Stimulated activated CD8-positive, alpha-beta memory T cell treated with anti-CD3 and anti-CD28 coated beads, Interleukin-7, amount 100 ng/mL, for 1 hour (primary cell): ENCODE measurements around the gene DIPK1B.

ENCODE experiments used
- DNase-seq, 2 donors: peaks; one replicate each; pipeline ENCODE4 v3.0.0-alpha.2; 2020; ENCODE audit warnings: low read depth in 2 of 2

The DIPK1B gene

DNA sequence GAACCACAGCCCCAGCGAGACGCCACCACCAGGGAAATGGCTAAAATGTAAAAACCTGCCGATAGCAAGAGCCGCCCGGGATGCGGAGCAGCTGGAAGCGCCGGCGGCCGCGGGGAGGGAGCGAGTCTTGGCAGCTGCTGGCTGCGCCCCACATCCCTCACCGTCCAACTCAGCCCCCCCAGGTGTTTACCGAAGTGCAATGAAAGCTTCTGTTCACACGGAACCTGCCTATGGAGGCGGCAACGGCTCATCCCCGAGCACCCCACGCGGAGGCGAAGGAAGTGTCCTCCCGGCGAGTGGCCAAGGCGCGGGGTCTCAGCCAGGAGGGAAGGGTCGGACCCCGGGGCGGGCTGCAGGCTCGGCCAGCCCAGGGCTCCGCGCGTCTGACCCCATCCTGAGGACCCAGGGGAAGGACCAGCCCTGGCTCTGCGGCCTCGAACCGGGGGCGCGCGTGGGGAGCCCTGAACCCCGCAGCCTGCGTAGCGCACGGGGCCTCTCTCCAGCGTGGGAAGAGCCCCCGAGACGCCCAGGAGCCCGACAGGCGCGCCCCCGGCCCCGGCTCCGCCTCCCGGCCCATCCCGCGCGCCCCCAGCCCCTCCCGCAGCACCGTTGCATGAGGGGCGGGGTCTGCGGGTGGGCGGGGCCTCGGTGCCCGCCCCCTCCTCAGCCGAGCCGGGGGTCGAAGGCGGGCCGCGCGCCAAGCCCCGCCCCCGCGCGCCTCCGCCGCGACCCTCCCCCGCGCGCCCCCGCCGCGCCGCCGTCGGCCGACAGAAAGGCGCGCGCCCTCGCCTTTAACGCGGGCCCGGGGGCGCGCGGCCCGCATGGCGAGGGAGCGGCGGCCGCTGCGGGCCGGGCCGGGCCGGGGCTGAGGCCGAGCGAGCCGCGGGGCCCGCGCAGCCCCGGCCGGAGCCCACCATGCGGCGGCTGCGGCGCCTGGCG is at the start of gene DIPK1B:
TSS of gene DIPK1B (plus strand) at position 822 of the 939 bp plus-strand sequence. CDS start at position 916, 94 bp downstream.
- DNase-seq: no peak

DNA sequence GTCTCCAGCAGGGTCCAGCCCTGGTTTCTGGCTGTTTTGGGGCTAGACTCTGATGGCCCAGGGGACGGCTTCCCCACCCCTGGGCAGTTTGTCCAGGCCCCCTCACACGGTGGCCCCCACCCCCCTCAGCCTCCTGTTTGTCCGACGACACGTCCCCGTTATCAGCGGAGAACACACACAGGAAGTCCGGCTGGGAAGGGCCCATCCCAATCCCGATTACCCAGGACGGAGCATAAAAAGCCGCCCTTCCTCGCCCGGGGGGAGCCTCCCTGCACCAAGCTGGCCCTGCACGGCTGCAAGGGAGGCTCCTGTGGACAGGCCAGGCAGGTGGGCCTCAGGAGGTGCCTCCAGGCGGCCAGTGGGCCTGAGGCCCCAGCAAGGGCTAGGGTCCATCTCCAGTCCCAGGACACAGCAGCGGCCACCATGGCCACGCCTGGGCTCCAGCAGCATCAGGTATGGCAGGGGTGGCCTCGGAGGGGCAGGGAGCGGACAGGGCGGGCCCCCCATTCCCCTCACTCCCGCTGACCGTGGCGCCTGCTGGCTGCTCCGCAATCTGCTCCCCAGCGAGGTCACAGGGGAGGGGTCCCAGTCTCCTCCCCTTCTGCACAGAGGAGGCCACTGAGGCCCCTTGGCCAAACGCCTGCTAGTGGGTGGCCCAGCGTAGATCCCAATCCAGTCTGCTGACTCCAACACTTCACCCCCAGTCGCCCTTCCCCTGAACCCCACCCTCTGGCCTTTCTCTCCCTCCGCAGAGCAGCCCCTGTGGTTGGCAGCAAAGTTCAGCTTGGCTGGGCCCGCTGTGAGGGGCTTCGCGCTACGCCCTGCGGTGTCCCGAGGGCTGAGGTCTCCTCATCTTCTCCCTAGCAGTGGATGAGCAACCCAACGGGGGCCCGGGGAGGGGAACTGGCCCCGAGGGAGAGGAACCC is 49.5 kb upstream of the DIPK1B start, which contains the start of gene EGFL7:
TSS of gene EGFL7 (plus strand) at position 261 of the 926 bp plus-strand sequence. CDS start 5,367 bp downstream, outside the sequence.
- no peak for DNase-seq

DNA sequence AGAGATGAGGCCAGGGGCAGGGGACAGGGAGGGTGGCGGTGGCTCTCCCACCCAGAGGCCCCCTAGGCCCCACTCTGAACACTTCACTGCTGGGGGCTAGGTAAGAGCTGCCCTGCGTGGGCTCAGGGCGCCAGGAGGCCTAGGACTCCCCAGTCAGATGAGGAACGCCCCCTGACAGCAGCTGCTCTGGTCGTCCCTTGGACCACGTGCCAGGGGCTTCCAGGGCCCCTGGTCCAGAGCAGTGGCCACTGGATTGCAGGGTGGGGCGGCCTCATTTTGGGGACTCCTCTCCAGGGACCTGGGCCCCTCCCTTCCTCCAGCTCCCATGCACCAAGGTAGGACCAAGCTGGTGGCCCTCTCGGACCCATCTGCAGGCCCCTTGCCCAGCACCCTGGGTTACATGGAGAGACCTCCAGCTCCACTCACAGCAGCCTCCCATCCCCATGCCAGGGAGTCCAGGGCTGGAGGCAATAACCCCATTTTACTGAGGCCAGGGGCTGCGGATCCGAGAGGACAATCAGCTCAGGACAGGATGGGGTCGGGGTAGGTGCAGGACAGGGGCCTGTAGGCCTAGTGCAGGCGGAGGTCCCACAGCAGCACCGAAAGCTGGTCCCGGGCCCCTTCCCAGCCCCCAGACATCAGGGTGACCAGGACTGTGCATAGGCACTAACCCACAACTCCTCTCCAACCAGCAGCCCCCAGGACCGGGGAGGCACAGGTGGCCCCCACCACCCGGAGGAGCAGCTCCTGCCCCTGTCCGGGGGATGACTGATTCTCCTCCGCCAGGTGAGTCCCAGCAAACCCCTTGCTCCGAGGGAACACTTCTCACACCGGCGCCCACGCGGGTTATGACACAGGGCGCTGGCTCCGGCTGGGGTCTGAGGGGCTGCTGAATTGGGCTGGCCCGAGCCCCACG is 48.1 kb upstream of the DIPK1B start:
- DNase-seq: no peak

DNA sequence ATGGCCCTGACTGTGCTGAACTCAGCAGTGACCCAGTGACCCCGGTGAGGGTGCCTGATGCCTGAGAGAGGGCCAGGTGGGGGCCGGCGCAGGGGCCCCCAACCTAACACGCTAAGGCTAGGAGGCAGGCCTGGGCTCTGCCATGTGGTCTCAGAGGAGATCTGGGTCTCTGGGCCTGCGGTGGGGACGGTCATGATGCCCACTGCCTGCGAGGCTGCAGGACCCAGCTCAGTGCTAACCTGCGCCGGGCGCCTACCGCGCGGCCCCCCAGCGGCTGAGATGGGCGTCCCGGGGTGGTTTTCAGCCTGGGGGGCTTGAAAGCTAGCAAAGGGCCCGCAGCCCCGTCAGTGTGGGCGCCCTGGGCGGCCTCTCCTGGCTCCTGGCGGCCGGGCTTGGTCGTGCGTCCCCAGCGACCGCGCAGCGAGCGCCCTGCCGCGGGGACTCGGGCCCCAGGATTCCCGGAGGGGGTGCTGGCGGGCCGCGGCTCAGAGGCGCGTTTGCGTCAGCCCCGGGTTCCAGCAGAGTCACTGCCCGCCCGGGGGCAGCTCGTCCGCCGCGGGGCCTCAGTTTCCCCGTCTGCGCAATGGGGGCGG is 47.2 kb upstream of the DIPK1B start:
- DNase-seq: no peak

DNA sequence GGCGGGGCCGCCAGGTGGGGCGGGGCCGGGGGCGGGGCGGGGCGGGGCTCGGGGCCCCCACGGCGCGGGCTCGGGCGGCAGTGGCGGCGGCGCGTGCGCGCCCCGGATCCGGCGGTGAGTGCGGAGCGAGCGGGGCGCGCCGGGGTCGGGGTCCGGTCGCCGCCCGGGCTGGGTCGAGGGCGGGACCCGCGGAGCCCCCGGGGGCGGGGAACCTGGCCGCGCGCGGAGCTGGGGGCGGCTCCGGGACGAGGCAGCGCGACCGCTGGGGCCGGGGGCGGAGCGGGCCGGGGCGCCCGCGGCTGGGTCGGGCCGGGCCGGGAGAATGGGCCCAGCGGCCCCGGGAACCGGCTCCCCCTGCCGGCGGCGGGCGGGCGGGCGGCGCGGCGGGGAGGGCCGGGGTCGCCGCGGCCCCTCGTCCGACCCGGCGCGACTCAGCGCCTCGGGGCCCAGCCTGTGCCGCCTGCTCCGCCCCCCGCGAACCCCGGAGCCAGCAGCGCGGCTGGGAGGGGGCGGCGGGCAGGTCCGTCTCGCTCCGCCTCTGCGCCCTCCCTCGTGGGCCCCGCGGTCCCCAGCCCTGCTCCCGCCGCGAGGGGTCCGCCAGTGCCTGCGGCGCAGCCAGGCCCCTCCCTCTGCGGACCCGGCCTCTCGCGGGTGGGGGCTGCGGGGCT is 46.5 kb upstream of the DIPK1B start:
- no peak for DNase-seq

DNA sequence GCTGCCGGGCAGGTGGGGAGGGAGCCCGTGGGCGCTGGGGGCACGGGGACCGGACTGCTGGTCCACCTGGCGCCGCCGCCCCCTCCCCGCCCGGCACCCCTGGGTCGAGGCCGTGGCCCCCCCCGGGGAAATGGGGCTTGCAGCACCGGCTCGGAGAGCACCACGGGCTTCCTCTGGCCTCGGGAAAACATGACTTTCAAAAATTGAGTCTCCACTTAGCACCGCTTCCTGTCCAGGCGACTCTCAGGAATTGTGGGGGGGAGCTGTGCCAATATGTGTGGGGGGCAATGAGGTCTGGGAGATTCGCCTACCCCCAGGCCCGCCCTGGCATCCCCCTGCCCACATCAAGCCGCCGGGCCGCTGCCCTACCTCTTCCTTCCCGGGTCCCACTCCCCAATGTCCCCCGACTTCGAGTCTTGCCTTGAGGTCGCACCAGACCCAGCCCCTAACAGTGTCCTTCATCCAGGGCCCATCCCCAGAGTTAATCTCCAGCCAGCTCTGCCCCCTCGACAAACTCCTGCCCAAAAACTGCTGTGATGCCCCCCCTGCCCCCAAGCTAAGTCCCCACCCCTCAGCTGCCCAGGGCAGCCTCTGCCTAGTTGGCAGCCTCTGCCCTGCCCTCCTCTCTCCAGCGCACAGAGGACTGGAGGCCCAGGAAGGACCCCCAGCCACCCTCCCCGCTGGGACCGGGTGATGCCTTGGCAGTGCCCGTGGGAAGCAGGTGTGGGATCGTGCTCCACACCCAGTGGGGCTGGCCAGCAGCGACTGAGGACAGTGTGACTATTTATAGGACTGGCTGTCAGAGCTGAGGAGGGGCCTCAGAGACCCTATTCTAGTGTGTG is 45.8 kb upstream of the DIPK1B start:
- no peak for DNase-seq

DNA sequence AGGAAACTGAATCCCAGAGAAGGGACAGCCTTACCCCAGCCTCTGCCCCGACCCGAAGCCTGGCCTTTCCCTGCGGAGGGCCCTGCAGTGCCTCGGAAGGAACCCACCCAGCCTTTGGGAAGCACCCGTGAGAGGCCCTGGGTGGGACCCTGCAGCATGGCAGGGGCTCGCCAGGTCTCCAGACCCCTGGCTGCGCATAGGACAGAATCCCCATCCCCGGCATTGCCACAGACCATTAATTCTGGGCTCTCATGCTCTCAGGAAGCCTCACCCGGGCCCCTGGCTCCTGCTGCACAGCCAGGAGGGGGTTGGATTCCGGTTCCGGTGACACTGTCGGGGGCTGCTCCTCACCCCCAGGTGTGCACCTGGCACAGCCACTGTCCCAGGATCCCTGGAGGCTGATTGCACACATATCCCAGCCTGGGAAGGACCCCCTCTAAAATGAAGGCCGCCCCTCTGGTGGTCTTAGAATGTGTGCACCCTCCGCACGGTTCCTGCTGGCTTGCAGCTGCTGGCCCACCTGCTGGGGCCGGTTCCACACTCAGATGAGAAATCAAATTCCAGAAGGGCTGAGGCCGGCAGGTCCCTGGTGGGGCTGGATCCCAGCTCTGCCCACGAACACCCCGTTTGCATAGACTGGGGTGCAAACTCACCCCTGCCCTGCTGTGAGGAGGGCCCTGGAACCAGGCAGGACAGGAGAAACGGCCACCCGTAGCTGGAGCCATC is 45.0 kb upstream of the DIPK1B start:
- DNase-seq: no peak

DNA sequence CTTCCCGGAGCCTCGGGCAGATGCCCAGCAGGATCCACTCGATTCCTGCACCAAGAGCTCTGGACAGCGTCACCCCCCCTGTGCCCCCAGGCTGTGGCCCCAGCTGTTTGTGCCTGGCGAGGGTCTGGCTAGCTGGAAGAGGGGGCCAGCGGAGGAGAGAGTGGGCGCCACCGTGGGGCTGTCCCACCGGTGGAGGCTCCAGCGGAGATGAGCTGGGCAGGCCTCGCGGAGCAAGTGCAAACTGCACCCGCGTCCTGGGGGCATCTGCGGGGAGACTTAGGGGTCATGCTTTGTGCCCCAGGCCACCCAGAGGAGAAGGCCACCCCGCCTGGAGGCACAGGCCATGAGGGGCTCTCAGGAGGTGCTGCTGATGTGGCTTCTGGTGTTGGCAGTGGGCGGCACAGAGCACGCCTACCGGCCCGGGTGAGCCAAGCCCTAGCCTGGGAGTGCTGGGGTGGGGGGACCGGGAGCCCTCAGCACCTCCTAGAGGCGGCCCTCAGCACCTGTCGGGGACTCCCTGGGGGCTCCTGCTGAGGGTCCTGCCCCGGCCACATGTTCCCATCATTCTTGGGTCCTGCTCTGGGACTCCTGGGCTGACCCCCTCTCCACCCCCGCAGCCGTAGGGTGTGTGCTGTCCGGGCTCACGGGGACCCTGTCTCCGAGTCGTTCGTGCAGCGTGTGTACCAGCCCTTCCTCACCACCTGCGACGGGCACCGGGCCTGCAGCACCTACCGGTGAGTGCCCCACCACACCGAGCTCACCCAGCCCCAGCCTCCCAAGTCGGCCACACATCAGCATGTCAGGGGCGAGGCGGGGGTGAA is 44.2 kb upstream of the DIPK1B start:
- no peak for DNase-seq

DNA sequence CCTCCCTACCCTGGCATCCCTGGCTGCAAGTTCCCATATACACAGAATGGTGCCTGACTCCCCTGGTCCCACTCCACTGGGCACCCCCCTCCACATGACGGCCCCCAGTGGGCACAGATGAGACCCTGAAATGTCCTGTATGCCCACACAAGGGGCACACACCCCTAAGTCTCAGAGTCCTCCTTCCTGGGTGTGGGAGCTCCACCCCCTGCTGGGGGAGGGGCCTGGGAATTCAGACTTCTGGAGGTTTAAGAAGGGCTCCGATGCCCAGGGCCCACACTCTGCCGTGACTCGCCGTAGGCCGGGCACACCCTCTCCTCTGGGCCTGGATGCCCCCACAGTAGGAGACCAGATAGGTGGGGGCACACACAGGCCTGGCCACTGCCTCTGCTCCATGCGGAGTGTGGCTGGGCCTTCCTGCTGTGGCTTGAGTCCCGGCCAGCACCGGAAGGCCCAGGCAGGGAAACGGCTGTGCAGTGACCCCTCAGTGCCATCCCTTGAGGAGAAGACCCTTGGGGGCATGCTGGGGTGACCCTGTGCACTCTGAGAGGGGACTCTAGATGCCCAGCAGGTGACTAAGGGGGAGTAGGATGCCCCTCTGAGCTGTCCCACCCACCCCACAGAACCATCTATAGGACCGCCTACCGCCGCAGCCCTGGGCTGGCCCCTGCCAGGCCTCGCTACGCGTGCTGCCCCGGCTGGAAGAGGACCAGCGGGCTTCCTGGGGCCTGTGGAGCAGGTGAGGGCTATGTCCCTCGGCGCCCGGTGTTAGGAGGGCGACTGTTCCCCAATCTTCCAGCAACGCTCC is 43.2 kb upstream of the DIPK1B start:
- no peak for DNase-seq

DNA sequence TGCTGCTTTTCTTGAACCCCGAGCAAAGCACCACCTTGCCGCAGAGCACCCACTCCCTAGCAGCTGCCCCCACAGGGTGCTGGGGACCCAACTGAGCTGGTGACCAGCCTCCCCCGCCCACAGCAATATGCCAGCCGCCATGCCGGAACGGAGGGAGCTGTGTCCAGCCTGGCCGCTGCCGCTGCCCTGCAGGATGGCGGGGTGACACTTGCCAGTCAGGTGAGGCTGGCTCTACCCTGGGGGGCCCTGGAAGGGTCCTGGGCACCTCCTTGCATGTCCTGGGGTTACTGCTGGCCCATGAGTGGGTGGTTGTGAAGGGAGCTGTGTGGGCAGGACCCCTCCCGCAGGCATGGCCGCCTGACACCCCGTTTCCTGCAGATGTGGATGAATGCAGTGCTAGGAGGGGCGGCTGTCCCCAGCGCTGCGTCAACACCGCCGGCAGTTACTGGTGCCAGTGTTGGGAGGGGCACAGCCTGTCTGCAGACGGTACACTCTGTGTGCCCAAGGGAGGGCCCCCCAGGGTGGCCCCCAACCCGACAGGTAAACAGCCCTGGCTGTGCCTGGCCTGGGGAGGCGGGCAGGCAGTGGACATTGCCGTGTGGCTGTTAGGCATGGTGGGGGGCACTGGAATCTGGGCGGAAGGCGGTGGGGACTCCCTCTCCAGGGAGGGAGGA is 42.4 kb upstream of the DIPK1B start:
- DNase-seq: no peak

DNA sequence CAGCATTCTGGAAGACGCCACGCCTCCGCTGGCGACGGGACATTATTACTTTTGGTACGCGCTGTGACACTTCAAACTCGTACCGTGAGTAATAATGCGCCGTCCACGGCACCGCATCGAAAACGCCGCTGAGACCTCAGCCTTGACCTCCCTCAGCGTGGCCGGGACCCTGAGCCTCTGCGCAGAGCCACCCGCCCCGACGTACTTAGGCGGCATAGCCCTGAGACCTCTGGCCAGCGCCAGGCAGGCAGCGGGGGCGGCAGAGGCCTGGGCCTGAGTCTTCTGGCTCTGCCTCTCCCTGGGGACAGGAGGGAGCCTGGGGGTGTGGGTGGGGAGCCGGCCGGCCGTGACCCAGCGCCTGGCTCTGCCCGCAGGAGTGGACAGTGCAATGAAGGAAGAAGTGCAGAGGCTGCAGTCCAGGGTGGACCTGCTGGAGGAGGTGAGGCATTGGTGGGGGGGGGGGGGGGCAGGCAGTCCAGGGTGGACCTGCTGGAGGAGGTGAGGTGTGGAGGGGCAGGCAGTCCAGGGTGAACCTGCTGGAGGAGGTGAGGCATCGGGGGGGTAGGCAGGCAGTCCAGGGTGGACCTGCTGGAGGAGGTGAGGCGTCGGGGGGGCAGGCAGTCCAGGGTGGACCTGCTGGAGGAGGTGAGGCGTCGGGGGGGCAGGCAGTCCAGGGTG is 41.7 kb upstream of the DIPK1B start:
- DNase-seq: no peak

DNA sequence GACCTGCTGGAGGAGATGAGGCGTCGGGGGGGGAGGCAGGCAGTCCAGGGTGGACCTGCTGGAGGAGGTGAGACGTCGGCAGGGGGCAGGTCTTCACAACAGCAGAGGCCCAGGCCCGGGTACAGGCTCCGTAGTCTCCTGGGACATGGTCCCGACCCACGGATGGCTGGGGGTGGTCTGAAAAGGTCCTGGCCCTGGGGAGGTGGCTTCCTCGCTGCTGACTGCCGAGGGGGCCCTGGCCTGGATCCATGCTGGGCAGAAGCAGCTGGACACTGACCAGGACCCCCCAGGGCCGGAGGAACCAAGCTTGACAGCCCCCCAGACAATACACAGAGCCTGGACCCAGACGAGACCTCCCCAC is 41.1 kb upstream of the DIPK1B start:
- no peak for DNase-seq

DNA sequence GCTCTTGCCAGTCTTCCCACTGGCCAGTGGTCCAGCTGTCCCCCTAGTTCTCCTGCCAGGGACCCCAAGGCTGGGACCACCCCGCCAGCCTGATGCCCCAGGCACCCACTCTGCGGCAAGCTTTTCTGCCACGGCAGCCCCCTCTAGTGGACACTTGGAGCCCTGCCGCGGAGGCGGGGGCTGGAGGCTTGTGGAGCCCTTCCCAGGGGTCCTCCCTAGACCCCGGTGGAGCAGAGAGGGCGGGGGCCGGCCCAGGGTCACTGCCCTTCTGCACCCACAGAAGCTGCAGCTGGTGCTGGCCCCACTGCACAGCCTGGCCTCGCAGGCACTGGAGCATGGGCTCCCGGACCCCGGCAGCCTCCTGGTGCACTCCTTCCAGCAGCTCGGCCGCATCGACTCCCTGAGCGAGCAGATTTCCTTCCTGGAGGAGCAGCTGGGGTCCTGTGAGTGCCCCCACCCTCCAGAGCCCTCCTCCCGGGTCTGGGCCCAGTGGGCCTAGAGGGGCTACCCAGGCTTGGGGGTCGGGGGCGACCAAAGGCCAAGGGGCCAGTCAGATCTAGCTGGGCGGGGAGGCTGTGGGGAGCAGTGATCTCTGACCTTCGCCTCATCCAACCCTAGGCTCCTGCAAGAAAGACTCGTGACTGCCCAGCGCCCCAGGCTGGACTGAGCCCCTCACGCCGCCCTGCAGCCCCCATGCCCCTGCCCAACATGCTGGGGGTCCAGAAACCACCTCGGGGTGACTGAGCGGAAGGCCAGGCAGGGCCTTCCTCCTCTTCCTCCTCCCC is 40.5 kb upstream of the DIPK1B start:
- DNase-seq: peak in 1 of 2 donors; percentile 25

DNA sequence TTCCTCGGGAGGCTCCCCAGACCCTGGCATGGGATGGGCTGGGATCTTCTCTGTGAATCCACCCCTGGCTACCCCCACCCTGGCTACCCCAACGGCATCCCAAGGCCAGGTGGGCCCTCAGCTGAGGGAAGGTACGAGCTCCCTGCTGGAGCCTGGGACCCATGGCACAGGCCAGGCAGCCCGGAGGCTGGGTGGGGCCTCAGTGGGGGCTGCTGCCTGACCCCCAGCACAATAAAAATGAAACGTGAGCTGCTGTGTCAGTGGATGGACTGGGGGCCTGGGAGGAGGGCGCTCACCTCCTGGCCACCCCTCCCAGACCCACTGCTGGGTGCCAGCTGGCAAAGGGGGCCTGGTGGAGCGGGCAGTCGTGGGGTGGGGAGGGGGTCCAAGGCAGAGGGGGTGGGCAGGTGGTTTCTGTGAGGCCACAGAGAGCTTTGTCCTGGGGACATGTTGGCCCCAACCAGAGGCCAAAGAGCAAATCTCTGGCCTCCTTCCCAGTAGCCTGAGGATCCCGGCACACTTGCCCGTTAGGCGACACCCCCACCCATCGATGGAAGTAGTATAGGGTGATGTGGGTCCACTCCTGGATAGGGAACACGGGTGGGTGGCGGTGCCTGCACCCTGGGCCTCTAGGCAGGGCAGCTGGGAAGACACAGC is 39.8 kb upstream of the DIPK1B start:
- no peak for DNase-seq
